ENCODE results near the gene SARM1. TPM values are rescaled to one million over a fixed set of nuclear protein-coding genes. Genes with fewer than 3 reads are reported as not detected.
A peak's percentile ranks its signal among the peaks of the same experiment; 100 is the strongest.

Gene SARM1
- total and polyA plus RNA-seq, 2 of the 13 experiments (the other 11 are each of a cell fraction or from before 2014, with no cell fraction given) = 0.73 to 0.86 TPM

DNA sequence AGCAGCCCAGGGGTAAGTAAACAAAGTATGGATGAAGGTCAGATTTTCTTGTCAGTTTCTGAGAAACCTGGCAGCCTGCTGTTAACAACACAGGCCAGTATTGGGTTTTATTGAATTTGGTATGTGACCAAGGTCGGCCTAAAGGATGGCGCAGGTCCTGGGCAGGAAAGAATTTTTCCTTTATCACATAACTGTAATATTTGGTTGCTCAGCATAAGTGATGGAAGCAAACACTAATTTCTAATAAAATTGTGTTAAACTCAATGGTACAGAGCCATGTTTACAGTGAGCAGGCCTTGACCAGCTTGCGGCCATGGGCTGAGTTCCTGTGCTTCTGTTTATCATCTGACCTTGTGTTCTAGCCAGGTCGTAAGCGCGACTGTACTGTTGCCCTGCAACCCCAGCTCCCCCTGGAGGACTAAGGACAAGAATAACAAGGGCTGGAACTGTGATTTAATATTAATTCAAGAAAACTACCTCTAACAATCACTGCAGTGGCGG lies 24.7 kb upstream of the SARM1 start:
- peak overlapping the region; percentile 21; the same call in 1 of the 2 replicates for H3K4me2 ChIP-seq (ENCODE audit: low read depth, low read length)
- WGBS (ENCODE audit: low lambda C conversion rate) = 42% methylated on average over 7 of the region's 7 CpGs
- peaks cover 26% of the 10 kb centered on the region for H3K4me1 ChIP-seq (ENCODE audit: insufficient read depth, low read length)
- no TSS peak for BruUV-seq (replicated peaks)
- H3K4me3 ChIP-seq (replicated peaks in 1 of 3; ENCODE audit: insufficient read depth in 1 of 3, low read depth in 2 of 3, low read length in 3 of 3) = no peak overlapping the region
- CTCF ChIA-PET (ENCODE audit: low intra/inter-chr PET ratio, low total read pairs) = interaction anchor here (0.8 to 1.2 kb wide), 2 partner anchors 70 to 107 kb away, joined by 3 to 4 read pairs; no protein-coding TSS in a partner anchor
- no peak overlapping the region for H2AFZ ChIP-seq (ENCODE audit: low read length)
- no peaks in the 10 kb centered on the region for H3K9me3 ChIP-seq (ENCODE audit: low read length)
- DNase-seq (ENCODE audit: low spot score) = peak; percentile 69
- no peak overlapping the region for H3K9ac ChIP-seq (ENCODE audit: insufficient read depth, low read depth, low read length)
- peak; percentile 93 for FAIRE-seq
- no peaks in the 10 kb centered on the region for H3K79me2 ChIP-seq (ENCODE audit: insufficient read depth, low read length)
- peak overlapping the region; percentile 43 for H3K27ac ChIP-seq (ENCODE audit: extremely low read length, insufficient read depth, low read length)
- peak; percentile 86 for ATAC-seq
- H4K20me1 ChIP-seq (ENCODE audit: insufficient read depth, low read length) = no peaks in the 10 kb centered on the region
- H3K36me3 ChIP-seq (replicated peaks in 1 of 2; ENCODE audit: control insufficient read depth in 1 of 2, insufficient read depth in 2 of 2, low read length in 2 of 2) = peaks cover 31 to 74% of the 10 kb centered on the region in 2 experiments
- no peaks in the 10 kb centered on the region for H3K27me3 ChIP-seq (ENCODE audit: control insufficient read depth in 1 of 2, insufficient read depth in 2 of 2, low read length in 2 of 2)
- POLR2A ChIA-PET = interaction anchor here (0.9 to 5.7 kb wide), 8 partner anchors 10 to 142 kb away, joined by 3 to 68 read pairs (median 14); partner anchors contain the start of genes IFT20, POLDIP2, SLC46A1 and TMEM97
- in situ Hi-C loops (cut with HindIII; ENCODE audit: extremely low pct_ligation_motif_present, low pct_unique_long_range_greater_than_20kb) = no loop called here
- intact Hi-C loops (cut with micrococcal nuclease; ENCODE audit: unreplicated experiment) = loop anchor here (5.0 kb wide), 1 partner anchor 114 kb away; no protein-coding TSS in a partner anchor
- TF ChIP-seq ZNF143 (CRISPR knock-in tag; IDR thresholded peaks at IDR 0.05) (no peak; the same call in 1 of the 2 replicates), KLF13 (CRISPR knock-in tag; IDR thresholded peaks at IDR 0.05) (no peak), ESRRA (CRISPR knock-in tag; IDR thresholded peaks at IDR 0.05; ENCODE audit: low read depth) (peak; percentile 79; the same call in 1 of the 2 replicates), HMGA1 (CRISPR knock-in tag; conservative IDR thresholded peaks at IDR 0.05) (no peak), SKI (IDR thresholded peaks at IDR 0.05; ENCODE audit: partially characterized antibody) (peak; percentile 29)
- TF ChIP-seq, protein P1, sequence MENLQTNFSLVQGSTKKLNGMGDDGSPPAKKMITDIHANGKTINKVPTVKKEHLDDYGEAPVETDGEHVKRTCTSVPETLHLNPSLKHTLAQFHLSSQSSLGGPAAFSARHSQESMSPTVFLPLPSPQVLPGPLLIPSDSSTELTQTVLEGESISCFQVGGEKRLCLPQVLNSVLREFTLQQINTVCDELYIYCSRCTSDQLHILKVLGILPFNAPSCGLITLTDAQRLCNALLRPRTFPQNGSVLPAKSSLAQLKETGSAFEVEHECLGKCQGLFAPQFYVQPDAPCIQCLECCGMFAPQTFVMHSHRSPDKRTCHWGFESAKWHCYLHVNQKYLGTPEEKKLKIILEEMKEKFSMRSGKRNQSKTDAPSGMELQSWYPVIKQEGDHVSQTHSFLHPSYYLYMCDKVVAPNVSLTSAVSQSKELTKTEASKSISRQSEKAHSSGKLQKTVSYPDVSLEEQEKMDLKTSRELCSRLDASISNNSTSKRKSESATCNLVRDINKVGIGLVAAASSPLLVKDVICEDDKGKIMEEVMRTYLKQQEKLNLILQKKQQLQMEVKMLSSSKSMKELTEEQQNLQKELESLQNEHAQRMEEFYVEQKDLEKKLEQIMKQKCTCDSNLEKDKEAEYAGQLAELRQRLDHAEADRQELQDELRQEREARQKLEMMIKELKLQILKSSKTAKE (CRISPR knock-in tag; IDR thresholded peaks at IDR 0.05; ENCODE audit: borderline replicate concordance) = 0 out of 2 replicates have a peak, but pooled peaks have one; percentile 15
- TF ChIP-seq, protein P2, sequence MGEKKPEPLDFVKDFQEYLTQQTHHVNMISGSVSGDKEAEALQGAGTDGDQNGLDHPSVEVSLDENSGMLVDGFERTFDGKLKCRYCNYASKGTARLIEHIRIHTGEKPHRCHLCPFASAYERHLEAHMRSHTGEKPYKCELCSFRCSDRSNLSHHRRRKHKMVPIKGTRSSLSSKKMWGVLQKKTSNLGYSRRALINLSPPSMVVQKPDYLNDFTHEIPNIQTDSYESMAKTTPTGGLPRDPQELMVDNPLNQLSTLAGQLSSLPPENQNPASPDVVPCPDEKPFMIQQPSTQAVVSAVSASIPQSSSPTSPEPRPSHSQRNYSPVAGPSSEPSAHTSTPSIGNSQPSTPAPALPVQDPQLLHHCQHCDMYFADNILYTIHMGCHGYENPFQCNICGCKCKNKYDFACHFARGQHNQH (CRISPR knock-in tag; IDR thresholded peaks at IDR 0.05) = 0 out of 2 replicates have a peak, but pooled peaks have one; percentile 49
- TF ChIP-seq, protein P3, sequence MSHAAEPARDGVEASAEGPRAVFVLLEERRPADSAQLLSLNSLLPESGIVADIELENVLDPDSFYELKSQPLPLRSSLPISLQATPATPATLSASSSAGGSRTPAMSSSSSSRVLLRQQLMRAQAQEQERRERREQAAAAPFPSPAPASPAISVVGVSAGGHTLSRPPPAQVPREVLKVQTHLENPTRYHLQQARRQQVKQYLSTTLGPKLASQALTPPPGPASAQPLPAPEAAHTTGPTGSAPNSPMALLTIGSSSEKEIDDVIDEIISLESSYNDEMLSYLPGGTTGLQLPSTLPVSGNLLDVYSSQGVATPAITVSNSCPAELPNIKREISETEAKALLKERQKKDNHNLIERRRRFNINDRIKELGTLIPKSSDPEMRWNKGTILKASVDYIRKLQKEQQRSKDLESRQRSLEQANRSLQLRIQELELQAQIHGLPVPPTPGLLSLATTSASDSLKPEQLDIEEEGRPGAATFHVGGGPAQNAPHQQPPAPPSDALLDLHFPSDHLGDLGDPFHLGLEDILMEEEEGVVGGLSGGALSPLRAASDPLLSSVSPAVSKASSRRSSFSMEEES (CRISPR knock-in tag; IDR thresholded peaks at IDR 0.05) = peak; percentile 43; the same call in 1 of the 2 replicates
- TF ChIP-seq, protein P4, sequence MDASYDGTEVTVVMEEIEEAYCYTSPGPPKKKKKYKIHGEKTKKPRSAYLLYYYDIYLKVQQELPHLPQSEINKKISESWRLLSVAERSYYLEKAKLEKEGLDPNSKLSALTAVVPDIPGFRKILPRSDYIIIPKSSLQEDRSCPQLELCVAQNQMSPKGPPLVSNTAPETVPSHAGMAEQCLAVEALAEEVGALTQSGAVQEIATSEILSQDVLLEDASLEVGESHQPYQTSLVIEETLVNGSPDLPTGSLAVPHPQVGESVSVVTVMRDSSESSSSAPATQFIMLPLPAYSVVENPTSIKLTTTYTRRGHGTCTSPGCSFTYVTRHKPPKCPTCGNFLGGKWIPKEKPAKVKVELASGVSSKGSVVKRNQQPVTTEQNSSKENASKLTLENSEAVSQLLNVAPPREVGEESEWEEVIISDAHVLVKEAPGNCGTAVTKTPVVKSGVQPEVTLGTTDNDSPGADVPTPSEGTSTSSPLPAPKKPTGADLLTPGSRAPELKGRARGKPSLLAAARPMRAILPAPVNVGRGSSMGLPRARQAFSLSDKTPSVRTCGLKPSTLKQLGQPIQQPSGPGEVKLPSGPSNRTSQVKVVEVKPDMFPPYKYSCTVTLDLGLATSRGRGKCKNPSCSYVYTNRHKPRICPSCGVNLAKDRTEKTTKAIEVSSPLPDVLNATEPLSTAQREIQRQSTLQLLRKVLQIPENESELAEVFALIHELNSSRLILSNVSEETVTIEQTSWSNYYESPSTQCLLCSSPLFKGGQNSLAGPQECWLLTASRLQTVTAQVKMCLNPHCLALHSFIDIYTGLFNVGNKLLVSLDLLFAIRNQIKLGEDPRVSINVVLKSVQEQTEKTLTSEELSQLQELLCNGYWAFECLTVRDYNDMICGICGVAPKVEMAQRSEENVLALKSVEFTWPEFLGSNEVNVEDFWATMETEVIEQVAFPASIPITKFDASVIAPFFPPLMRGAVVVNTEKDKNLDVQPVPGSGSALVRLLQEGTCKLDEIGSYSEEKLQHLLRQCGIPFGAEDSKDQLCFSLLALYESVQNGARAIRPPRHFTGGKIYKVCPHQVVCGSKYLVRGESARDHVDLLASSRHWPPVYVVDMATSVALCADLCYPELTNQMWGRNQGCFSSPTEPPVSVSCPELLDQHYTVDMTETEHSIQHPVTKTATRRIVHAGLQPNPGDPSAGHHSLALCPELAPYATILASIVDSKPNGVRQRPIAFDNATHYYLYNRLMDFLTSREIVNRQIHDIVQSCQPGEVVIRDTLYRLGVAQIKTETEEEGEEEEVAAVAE (CRISPR knock-in tag; IDR thresholded peaks at IDR 0.05; ENCODE audit: borderline replicate concordance) = peak; percentile 54; the same call in 1 of the 2 replicates
- TF ChIP-seq, protein P5, sequence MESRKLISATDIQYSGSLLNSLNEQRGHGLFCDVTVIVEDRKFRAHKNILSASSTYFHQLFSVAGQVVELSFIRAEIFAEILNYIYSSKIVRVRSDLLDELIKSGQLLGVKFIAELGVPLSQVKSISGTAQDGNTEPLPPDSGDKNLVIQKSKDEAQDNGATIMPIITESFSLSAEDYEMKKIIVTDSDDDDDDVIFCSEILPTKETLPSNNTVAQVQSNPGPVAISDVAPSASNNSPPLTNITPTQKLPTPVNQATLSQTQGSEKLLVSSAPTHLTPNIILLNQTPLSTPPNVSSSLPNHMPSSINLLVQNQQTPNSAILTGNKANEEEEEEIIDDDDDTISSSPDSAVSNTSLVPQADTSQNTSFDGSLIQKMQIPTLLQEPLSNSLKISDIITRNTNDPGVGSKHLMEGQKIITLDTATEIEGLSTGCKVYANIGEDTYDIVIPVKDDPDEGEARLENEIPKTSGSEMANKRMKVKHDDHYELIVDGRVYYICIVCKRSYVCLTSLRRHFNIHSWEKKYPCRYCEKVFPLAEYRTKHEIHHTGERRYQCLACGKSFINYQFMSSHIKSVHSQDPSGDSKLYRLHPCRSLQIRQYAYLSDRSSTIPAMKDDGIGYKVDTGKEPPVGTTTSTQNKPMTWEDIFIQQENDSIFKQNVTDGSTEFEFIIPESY (CRISPR knock-in tag; IDR thresholded peaks at IDR 0.05) = peak; percentile 95
